NCI-H345 treated with DMSO at 0.1 percent for 48 hours (cell line): ENCODE results near the gene KRTAP5-7.
A peak's percentile ranks its signal among the peaks of the same experiment; 100 is the strongest.
"Not testable (repeated sequence)": the region's sequence is repeated elsewhere in the genome, so short reads cannot be mapped to it uniquely, and the experiment has no call there.

Experiments used
- DNase-seq: peaks from one replicate; lab custom pipeline; 2025; ENCODE audit not compliant: unreplicated experiment; lab: John Stamatoyannopoulos, UW

The KRTAP5-7 gene

DNA sequence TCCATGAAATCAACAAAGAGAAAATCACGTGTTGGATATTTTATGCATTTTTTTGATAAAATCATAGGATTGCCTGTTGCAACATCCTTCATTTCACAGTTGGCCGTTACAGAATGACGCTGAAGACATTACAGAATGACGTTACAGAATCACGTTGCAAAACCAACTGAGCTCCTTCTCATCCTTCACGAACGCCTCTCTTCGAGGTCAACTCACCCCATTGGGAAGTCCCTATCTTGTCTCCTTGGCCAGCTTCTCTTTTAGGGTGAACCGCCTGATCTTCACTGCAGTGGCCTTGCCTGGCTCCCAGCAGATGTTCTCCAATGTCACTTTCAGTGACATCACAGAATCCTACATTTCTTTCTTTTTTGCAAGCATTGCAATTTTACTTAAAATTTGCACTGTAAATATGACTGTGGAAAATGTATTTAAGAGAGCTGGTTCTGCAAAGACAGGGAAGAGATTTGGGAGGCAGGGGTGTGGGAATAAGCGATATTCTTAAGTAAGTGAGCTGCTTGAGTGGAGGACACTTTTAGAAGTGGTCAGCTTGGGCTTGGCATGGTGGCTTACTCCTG lies 5.1 kb downstream of the KRTAP5-7 start:
- no peak for DNase-seq

DNA sequence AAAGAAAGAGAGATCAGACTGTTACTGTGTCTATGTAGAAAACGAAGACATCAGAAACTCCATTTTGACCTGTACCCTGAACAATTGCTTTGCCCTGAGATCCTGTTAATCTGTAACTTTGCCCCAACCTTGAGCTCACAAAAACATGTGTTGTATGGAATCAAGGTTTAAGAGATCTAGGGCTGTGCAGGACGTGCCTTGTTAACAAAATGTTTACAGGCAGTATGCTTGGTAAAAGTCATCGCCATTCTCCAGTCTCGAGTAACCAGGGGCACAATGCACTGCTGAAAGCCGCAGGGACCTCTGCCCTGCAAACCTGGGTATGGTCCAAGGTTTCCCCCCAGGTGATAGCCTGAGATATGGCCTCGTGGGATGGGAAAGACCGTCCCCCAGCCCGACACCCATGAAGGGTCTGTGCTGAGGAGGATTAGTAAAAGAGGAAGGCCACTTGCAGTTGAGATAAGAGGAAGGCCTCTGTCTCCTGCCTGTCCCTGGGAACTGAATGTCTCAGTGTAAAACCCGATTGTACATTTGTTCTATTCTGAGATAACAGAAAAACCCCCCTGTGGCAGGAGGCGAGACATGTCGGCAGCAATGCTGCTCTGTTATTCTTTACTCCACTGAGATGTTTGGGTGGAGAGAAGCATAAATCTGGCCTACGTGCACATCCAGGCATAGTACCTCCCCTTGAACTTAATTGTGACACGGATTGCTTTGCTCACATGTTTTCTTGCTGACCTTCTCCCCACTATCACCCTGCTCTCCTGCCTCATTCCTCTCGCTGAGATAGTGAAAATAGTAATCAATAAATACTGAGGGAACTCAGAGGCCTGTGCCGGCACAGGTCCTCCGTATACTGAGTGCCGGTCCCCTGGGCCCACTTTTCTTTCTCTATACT lies 7.9 kb downstream of the KRTAP5-7 start:
- DNase-seq = not testable (repeated sequence)

DNA sequence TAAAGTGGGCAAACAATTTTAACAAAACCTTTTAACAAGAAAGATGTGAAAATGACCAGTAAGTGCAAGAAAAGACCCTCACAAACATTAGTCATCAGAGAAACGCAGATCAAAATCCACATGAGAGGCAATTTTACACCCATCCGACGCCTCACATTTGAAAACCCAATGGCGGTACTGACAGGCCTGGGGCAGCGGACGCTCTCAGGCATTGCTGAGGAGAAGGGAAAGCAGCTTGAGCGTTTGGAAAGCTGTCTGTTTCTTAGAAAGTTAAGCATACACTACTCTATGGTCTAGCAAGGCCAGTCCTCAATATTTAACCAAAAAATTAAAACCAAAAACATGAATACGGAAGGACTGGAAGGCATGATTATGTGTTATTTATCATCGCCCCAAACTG lies 8.8 kb downstream of the KRTAP5-7 start:
- DNase-seq = no peak

DNA sequence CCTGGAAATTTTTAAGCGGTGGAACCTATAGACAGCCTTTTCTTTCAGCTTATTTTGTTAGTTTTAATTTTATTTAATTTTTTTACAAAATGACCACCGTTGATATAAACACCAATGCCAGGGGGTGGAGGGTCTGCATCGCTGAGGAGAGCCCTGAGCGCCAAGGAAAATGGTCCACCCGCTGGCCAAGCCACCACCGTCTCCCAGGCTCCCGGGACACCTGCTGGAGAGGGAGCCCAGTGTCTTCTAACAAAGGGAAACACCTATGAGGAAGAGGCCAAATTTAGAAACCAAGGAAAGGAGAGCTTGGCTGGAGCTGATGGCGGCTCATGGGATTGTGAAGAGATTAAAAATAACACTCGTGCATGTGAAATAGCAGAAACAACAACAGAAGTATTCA lies 10.5 kb downstream of the KRTAP5-7 start:
- peak; percentile 8 for DNase-seq

DNA sequence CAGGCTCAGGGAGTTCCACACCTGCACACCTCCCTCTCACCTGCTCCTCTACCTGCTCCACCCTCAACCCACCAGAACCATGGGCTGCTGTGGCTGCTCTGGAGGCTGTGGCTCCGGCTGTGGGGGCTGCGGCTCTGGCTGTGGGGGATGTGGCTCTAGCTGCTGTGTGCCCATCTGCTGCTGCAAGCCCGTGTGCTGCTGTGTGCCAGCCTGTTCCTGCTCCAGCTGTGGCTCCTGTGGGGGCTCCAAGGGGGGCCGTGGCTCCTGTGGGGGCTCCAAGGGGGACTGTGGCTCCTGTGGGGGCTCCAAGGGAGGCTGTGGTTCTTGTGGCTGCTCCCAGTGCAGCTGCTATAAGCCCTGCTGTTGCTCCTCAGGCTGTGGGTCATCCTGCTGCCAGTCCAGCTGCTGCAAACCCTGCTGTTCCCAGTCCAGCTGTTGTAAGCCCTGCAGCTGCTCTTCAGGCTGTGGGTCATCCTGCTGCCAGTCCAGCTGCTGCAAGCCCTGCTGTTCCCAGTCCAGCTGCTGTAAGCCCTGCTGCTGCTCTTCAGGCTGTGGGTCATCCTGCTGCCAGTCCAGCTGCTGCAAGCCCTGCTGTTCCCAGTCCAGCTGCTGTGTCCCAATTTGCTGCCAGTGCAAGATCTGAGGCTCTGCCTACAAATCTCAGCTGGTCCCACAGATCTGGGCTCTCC lies 11.1 kb downstream of the KRTAP5-7 start, which contains the start of gene KRTAP5-8:
TSS of gene KRTAP5-8 (plus strand) at position 49 of the 689 bp plus-strand sequence. CDS start at position 80, 31 bp downstream.
- DNase-seq = not testable (repeated sequence)

DNA sequence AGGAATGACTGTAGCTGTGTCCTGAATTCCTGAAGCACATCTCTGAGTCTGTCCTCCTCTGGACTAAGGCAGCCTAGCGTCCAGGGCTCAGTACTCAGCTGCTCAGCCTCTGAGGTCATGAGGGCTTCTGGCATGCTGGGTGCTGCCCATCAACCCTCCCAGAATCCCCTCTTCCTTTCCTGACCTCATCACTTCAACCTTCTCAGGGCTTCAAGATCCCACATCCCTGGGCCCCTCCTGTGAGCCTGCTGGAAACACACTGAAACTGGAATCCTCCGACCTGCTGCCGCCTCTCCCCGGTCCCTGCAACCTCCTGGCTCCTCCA lies 11.6 kb downstream of the KRTAP5-7 start:
- no peak for DNase-seq

DNA sequence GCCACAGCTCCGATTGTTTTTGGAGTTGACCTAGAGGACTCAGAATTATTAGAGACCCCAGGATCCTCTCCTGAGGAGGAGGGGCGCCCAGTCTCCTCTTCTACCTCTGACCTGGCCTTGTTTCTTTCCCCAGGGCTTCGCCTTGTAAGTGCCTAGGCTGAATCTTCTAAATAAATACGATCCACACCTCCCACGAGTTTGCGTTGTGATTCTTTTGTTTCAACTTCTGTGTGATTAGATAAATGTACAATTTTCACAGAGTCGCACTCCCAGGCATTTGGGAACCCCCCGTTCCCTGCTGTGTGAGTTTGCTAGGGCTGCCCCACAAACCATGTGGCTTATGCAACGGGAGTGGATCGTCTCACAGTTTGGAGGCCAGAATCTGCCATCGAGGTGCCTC lies 11.9 kb downstream of the KRTAP5-7 start:
- no peak for DNase-seq

DNA sequence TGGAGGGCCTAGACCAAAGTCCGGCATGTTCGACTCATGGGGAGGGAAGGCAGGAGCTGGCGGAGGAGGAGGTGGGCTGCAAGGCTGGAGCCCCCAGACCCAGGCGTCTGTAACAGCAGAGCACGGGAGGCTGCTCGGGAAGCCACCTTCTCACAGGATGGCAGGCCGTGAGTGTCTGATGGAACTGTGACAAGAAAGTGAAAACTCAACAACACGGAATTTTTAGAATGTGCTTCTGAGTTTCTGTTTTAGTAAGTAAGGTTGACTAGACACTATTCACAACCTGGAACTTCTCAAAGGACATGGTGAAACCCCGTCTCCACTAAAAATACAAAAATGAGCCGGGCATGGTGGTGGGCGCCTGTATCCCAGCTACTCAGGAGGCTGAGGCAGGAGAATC lies 12.9 kb downstream of the KRTAP5-7 start:
- DNase-seq = not testable (repeated sequence)

DNA sequence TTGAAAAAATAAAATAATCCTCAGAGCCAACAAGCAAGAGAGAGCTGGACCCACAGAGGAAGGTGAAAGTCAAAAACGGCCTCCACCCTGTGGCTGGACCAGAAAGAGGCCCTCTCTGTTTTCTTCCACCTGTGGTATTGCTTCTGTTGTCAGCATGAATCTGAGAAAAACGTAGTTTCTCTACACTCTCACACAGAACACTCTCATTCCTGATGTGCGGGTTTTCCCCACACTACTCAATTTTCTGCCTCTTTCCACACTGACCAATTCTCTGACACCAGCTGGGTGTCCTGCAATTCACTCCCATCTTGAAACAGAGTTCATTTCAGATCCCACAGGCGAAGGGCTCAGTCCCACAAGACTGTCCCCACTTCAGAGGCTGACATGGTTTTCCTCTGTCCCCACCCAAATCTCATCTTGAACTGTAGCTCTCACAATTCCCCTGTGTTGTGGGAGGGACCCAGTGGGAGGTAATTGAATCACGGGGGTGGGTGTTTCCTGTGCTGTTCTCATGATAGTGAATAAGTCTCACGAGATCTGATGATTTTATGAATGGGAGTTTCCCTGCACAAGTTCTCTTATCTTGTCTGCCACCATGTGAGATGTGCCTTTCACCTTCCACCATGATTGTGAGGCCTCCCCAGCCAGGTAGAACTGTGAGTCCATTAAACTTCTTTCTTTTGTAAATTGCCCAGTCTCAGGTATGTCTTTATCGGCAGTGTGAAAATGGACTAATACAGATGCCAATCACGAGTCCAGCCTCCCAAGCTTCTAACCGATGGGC lies 13.6 kb downstream of the KRTAP5-7 start:
- not testable (repeated sequence) for DNase-seq

DNA sequence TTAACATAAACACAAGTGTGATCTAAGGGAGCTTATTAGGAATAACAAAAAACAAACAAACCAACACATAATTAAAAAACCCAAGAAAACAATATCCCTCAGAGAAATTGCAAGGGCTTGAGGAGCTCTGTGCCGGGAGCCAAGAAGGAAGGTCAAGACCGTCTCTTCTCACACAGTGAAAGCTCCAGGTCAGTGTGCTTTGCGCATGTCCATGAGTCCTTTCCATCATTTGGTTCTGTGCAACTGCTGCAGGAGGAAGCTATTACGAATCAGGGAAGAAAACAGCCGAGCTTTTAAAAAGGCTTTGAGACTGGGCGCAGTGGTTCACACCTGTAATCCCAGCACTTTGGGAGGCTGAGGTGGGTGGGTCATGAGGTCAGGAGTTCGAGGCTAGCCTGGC lies 15.3 kb downstream of the KRTAP5-7 start:
- no peak for DNase-seq

DNA sequence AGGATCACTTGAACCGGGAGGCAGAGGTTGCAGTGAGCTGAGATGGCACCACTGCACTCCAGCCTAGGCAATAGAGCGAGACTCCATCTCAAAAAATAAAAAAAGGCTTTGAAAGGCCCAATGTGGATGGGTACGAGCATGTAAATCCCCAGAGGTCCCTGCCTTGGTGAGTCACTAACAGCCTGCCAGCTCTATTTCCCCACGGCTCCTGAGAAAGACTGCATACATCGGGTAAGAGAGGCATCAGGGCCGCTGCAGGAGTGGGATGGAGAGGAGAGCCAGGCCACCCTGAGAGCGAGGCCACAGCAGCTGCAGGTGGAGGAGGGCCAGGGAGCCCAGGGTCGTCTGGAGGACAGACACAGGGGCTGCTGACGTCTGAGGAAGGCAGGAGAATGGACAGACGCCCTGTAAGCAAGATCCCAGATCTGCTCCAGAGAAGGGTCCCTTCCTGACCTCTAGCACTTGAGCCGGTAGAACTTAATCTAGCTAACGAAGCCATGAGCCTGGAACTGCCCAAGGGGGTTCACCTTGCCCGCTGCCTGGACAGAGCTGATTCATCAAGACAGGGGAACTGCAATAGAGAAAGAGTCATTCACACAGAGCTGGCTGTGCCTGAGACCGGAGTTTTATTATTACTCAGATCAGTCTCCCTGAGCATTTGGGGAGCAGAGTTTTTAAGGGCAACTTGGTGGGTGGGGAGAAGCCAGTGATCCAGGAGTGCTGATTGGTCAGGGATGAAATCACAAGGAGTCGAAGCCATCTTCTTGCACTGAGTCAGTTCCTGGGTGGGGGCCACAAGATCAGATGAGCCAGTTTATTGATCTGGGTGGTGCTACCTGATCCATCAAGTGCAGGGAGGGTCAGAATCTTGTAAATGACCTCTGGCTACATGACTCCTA lies 16.1 kb downstream of the KRTAP5-7 start:
- DNase-seq = no peak

DNA sequence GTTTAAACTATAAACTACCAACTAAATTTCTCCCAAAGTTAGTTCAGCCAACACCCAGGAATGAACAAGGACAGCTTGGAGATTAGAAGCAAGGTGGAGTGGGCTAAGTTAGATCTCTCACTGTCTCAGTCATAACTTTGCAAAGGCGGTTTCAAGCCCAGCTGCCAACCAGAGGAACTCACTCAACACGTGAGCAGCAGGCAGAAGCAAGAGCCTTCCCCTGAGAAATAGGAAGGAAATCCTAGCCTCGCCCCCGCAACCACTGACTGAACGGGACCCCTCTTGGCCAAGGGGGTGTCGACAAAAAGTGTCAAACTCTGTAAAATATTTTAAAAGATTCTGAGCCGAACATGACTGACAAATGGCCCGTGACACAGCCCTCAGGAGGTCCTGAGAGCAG lies 16.8 kb downstream of the KRTAP5-7 start:
- no peak for DNase-seq

DNA sequence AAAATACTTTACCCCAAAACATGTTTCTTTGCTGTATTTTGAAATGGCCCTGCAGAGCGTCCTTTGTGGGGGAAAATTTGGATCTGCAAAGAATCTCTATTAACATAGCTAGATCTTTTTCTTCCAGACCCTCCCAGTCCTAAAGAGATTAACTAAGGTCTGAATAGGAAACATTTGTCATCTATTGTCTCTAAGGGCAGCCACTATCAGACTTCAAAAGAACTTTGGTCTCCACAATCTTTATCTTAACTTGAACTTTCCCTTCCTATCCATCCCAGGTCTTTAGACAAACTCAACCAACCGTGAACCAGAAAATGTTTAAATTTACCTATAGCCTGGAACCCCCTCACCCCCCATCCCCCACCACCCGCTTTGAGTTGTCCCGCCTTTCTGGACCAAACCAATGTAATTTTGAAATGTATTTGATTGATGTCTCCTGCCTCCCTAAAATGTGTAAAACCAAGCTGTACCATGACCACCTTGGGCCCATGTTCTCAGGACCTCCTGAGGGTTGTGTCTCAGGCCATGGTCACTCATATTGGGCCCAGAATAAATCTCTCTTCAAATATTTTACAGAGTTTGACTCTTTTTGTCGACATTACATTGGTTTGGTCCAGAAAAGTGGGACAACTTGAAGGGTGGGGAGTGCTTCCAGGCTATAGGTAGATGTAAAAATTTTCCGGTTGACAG lies 17.6 kb downstream of the KRTAP5-7 start:
- DNase-seq = no peak

DNA sequence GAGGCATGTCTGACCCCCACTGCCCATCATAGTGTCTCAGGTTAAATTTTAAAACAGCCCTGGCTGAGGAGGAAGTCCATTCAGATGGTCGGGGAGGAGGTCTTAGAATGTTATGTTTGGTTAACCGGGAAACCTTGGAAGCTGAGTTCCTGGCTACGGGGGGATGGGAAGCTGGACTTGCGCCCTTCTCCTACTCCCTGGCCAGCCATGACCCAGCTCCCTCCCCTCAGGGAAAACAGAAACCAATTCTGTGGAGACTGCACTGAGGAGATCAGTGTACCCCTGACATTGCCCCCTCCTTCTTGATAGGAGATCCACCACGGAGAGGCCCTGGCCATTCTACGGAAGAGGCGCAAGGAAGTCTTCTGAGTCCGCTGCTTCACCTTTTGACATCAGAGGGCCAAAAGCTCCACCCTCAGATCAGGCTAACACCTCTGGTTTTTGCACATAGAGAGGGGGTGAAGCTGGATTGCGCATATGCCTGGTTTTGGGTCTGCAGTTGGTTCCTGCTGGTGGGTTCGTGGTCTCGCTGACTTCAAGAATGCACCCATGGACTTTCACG lies 18.4 kb downstream of the KRTAP5-7 start:
- no peak for DNase-seq

DNA sequence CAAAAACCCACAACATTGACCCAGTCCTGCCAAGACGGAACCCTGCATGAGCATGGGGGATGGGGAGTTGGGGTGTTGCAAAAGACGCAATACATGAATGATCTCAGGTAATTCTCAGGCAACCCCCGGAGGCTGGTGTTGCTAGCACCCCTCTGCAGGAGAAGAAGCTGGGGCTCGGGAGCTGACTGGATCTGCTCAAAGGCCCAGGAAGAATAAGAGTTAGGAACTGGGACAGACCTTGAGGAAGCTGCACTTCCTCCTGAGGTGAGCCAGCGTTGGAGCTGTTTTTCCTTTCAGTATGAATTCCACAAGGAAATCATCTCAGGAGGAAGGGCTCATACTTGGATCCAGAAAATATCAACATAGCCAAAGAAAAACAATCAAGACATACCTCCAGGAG lies 21.1 kb downstream of the KRTAP5-7 start, which contains the start of gene KRTAP5-9:
TSS of gene KRTAP5-9 (plus strand) at position 301 of the 400 bp plus-strand sequence. CDS start 238 bp downstream, outside the sequence.
- DNase-seq = no peak

DNA sequence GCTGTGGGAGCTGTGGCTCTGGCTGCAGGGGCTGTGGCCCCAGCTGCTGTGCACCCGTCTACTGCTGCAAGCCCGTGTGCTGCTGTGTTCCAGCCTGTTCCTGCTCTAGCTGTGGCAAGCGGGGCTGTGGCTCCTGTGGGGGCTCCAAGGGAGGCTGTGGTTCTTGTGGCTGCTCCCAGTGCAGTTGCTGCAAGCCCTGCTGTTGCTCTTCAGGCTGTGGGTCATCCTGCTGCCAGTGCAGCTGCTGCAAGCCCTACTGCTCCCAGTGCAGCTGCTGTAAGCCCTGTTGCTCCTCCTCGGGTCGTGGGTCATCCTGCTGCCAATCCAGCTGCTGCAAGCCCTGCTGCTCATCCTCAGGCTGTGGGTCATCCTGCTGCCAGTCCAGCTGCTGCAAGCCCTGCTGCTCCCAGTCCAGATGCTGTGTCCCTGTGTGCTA lies 21.7 kb downstream of the KRTAP5-7 start:
- no peak for DNase-seq

DNA sequence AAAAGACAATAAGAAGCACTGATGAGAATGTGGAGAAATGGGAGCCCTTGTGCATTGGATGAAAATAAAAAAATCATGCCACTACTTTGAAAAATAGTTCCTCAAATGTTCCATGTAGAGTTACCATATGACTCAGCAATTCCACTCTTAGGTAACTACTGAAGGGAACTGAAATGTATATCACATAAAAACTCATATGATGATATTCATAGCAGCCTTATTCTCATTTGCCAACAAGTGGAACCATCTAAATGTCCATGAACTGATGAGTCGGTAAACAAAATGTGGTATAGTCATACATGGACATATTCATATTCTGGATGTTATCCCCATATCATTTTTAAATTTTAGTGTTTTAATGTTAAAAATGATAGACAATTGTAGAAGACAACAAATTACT lies 24.6 kb downstream of the KRTAP5-7 start:
- no peak for DNase-seq

DNA sequence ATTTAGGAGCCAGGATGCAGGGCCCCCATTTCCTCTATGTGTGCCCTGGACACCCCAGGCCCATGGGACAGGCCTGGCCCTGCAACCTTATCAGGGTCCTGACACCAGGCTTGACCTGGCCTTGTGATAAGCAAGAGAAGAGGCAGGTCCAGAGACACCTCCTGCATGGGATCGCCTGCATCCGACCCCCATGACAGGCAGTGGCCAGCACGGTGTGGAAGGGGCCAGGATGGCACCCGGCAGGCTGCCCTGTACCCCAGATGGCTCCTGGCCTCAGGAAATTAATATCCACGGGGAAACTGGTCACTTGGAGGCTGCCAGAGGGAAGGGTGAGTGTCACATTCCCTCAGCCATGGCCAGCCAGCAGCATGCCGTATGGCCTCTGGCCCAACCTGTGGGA lies 27.9 kb downstream of the KRTAP5-7 start:
- no peak for DNase-seq

DNA sequence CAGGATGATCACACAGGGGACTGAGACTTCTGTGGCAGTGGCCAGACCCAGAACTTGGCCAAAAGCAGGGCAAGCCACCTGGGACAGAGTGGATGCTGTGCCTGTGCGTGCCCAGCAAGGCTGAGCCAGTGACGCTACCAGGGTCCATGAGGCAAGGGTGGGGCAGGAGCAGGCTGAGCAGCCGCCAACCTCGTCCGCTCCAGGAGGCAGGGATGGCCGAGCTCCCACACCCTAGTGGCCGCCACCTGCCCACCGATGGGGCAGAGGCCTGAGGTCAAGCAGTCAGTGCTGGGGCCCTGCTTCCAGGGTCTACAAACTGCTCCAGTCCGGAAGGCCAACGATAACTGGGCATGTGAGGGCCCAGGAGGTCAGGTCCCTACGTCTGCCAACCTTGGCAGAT lies 28.4 kb downstream of the KRTAP5-7 start:
- no peak for DNase-seq
